Retinal pigment epithelial cell (primary cell): ENCODE results near the gene PLAU.

Experiments used
- DNase-seq: peaks from one replicate; pipeline ENCODE4 v3.0.0-alpha.2; 2010; ENCODE audit warnings: low read depth
- H3K4me3 ChIP-seq: 2 replicates; pipeline ENCODE4 v1.5.1; 2011; ENCODE audit warnings: mild to moderate bottlenecking, low read length, control low read depth, moderate library complexity
- TF ChIP-seq, protein P1 (sequence below): conservative IDR thresholded peaks from 2 replicates; pipeline ENCODE4 v1.5.1; 2011; ENCODE audit warnings: low read depth, low read length, control low read depth, inconsistent platforms

The PLAU gene

DNA sequence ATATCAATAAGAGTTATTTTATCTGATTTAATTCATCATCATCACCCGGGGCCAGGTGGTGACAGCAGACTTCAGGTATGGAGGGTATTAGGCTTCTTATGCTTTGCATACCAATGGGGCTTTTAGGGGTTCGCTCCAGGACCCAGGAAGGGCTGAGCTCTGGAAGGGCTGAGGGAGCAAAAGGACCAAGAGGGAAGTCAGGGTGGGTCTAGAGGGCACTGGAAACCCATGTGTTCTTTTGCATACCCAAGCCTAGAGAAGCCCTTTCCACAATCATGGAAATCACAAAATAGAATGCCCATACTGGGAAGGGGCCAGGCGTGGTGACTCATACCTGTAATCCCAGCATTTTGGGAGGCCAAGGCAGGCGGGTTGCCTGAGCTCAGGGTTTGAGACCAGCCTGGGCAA, 56.1 kb downstream of the PLAU start:
- no peak overlapping the region for H3K4me3 ChIP-seq
- DNase-seq, result no peak
- TF ChIP-seq, protein P1, sequence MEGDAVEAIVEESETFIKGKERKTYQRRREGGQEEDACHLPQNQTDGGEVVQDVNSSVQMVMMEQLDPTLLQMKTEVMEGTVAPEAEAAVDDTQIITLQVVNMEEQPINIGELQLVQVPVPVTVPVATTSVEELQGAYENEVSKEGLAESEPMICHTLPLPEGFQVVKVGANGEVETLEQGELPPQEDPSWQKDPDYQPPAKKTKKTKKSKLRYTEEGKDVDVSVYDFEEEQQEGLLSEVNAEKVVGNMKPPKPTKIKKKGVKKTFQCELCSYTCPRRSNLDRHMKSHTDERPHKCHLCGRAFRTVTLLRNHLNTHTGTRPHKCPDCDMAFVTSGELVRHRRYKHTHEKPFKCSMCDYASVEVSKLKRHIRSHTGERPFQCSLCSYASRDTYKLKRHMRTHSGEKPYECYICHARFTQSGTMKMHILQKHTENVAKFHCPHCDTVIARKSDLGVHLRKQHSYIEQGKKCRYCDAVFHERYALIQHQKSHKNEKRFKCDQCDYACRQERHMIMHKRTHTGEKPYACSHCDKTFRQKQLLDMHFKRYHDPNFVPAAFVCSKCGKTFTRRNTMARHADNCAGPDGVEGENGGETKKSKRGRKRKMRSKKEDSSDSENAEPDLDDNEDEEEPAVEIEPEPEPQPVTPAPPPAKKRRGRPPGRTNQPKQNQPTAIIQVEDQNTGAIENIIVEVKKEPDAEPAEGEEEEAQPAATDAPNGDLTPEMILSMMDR, result no peak
